ENCODE results near the gene GMFB.

The GMFB gene

DNA sequence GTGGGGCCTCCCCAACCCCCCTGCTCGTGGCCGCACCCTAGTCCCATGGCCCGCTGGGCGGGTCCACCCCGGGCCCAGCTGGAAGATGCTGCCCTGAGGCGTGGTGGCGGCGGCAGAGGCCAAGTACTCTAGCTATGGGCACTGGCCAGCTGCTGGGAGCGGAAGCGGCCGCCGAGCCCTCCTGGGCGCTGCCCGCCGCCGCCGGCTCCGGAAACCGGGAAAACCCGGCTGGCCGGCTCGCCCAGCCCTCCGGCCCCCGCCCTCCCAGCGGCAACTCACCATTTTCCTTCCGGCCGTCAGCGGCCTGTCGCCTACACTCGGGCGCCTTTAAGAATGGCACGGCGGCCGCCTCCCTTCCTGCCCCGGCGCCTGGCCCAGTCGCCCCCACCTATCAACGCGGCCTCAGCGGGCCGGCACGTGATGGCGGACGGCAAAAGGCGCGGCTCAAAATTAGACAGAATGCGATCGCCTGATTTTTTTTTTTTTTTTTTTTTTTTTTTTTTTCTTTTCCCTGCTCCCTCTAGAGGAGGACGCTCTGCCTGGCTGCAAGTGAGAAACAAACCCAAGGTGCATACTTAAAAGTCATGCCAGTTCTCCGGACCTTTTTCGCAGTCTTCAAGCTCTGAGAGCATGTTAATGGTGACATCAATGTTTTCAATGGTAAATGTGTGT lies at the start of gene GMFB:
TSS of gene GMFB (minus strand) at position 335 of the 672 bp plus-strand sequence. CDS start at position 282, 53 bp downstream.
- peak; percentile 96 for DNase-seq (ENCODE audit: low read depth, low spot score)

GRCh38 chr14:54538055-54538454 lies 49.3 kb upstream of the GMFB start:
- DNase-seq (ENCODE audit: low read depth, low spot score) = no peak

- DNase-seq (ENCODE audit: low read depth, low spot score) = no peak
Measured at GRCh38 chr14:54537651-54538050, 48.9 kb upstream of the GMFB start.

- DNase-seq (ENCODE audit: low read depth, low spot score) = no peak
Measured at GRCh38 chr14:54535646-54536045, 46.9 kb upstream of the GMFB start.

DNA sequence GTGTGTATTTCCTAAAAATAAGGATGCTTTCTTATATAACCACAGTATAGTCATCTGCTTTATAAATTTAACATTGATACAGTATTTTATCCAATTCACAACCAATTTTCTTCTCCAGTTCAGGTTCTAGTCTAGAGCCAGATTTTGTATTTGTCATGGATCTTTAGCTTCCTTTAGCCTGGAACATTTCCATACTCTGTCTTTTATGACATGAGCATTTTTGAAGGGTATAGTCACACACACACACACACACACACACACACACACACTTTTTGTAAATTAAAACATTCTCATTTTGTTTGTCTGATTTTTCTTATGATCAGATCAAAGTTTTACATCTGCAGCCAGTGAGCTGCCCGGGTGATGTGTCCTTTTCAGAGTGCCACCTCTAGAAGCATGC lies 46.3 kb upstream of the GMFB start:
- no peak for DNase-seq (ENCODE audit: low read depth, low spot score)

- no peak for DNase-seq (ENCODE audit: low read depth, low spot score)
Measured at GRCh38 chr14:54533100-54533499, 44.3 kb upstream of the GMFB start.

- DNase-seq (ENCODE audit: low read depth, low spot score) = no peak
Measured at GRCh38 chr14:54532111-54533012, 43.6 kb upstream of the GMFB start.

- DNase-seq (ENCODE audit: low read depth, low spot score) = no peak
Measured at GRCh38 chr14:54529811-54530210, 41.0 kb upstream of the GMFB start.

DNA sequence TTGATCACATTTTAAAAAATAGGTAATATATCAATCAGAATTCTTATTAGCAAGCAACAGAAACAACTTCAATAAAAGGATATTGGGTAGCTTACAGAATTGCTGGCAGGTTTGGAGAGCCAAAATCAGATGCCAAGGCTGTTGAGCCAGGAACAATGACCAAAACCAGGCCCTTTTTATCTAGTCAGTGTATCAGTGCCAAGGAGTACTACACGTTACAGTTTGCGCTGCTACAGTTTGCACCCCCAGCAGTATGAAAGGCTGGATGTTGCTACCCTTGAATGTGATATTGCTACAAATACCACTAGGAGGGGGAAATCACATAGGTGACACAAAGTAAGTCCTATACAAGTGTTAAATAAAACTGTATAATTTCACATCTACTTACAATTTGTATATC lies 40.2 kb upstream of the GMFB start:
- no peak for DNase-seq (ENCODE audit: low read depth, low spot score)

GRCh38 chr14:54524410-54524809 lies 35.6 kb upstream of the GMFB start:
- no peak for DNase-seq (ENCODE audit: low read depth, low spot score)

- DNase-seq (ENCODE audit: low read depth, low spot score) = no peak
Measured at GRCh38 chr14:54516709-54517108, 27.9 kb upstream of the GMFB start.

DNA sequence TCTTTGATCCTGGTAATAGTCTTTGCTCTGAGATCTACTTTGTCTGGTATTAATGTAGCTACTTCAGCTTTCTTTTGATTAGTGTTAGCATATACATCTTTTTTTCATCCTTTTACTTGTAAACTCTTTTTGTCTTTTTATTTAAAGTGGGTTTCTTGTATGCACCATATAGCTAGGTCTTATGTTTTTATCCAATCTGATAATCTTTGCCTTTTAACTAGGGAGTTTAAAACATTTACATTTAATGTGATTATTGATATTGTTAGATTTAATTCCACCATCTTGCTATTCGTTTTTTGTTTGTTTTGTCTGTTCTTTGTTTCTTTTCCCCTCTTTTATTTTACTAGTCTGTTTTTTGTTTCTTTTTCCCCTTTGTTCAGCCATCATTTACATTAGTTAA lies 26.9 kb upstream of the GMFB start:
- no peak for DNase-seq (ENCODE audit: low read depth, low spot score)

GRCh38 chr14:54512393-54512792 lies 23.6 kb upstream of the GMFB start:
- no peak for DNase-seq (ENCODE audit: low read depth, low spot score)

DNA sequence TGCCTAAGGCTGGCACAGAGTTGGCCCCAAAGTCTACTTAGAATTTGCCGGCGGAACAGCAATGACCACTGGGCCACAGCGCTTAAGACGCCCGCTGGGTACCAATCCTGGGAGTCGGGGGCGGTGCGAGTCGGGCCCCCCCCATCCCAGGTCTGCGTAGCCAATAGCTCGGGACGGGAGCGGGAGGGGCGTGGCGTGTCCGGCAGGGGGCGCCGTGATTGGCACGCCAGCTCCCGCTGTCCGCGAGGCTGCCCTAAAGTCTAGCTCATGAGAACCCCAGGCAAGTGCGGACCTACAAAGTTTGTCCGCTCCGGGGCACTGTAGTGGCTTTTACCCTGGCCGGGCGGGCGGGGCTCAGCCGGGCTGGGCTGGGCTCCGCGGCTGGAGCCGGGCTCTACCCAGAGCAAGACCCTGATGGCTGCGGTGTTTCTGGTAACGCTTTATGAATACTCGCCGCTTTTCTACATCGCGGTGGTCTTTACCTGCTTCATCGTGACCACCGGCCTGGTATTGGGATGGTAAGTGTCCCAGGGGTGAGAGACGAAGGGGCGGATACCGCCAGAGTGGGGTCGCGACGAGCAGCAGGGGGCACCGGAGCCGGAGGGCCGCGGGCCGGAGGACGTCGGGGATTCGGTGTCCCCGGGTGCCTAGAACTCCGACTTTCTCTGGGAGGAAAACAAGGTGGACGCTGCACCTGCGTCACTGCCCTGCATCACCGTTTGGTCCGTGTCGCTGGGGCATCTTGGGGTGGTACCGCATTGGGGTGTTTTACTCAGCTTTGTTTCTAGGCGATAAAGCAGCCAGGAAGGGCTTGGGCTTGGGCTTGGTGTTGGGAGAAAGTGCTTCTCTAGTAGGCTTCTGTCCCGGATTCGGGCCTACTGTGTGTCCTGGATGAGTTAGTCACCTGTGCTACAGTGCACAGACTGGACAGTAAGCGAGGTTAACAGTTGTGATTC lies 21.0 kb upstream of the GMFB start, which contains the start of gene CGRRF1:
TSS of gene CGRRF1 (plus strand) at position 361 of the 956 bp plus-strand sequence. CDS start at position 415, 54 bp downstream.
- DNase-seq (ENCODE audit: low read depth, low spot score) = peak; percentile 99

DNA sequence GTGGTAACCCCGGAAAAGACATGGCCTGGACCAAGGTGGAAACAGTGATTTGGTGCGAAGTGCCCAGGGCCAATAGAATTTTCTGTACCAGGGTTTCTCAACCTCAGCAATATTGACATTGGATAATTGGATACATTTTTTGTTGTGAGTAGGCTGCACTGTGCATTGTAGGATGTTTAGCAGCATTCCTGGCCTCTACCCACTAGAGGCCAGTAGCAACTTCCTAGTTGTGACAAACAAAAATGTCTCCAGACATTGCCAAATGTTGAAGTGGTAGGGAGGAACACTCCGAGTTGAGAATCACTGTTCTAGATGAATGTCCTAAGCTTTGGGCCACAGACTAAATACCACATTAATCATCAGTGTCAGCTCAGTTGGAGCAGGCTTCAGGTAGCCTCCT lies 14.7 kb upstream of the GMFB start:
- peak; percentile 21 for DNase-seq (ENCODE audit: low read depth, low spot score)

DNA sequence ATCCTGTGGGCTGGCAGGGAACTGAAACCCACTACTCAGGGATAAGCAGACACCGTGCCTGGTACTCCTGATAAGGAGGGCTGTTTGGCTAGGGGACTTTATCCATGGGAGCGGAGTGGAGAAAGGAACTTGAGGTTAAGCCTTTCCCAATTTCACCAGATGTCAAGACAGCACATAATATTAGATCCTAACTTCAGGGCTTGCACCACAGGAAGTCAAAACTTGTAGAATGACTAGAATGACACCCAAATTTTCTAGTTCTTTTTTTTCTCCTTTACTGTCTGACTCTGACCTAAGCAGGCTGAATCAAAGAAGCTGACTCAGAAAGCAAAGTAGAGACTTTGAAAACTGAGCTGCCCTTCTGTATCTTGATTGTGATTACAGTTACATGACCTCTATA lies 13.8 kb upstream of the GMFB start:
- peak; percentile 20 for DNase-seq (ENCODE audit: low read depth, low spot score)

- no peak for DNase-seq (ENCODE audit: low read depth, low spot score)
Measured at GRCh38 chr14:54501480-54501879, 12.7 kb upstream of the GMFB start.

DNA sequence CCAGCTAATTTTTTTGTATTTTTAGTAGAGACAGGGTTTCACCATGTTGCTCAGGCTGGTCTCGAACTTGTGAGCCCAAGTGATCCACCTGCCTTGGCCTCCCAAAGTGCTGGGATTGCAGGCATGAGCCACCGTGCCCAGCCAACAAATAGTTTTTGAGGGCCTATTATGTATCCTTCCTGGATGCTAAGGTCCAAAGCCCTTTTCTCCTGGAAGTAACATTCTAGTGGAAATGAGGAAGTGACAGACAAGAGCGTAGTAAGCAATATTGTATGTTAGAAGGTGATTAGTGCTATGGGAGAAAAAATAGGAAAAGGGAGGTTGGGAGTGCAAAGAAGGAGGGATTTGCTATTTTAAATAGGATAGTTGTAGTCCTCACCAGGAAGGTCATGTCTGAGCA lies 12.0 kb upstream of the GMFB start:
- DNase-seq (ENCODE audit: low read depth, low spot score) = no peak

DNA sequence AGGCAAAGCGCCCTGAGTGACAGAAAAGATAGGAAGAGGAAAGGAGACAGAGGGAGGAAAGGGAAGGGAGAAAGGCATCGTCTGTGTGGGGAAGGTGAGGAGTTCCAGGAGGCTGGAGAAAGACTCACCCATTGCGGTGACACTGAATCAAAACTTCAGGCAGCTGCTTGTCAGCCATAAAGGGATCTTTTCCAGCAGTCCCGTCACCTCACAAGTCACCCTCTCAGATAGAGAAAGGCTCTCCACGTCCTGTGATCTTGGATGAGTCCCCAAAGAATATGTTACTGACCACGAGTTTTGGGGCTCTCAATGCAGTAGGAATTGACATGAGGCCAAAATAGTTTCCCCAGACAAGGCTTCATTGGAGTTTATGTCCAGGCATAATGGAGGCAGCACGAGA lies 9.8 kb upstream of the GMFB start:
- DNase-seq (ENCODE audit: low read depth, low spot score) = no peak

DNA sequence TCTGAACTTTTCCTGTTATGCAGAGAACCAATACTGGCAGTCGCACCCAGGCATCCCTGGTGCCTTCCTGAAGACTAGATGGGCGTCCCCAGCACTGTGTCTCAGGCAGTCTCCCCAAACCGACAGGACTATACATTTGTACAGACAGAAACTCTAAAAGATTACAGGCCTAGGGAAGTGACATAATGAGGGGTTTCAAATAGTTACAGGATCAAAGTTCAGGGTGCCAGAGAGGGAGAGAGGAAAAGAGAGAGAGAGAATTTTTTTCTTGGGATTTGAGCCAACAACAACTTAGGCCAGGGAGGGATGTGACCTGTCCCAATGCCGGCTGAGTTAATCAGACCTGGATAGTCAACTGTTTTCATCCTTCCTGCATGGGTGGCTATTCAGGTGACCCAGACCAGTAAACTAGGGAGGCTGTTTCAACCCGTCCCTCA lies 9.3 kb upstream of the GMFB start:
- no peak for DNase-seq (ENCODE audit: low read depth, low spot score)

- DNase-seq (ENCODE audit: low read depth, low spot score) = no peak
Measured at GRCh38 chr14:54497224-54497623, 8.4 kb upstream of the GMFB start.

- peak; percentile 63 for DNase-seq (ENCODE audit: low read depth, low spot score)
Measured at GRCh38 chr14:54493293-54493692, 4.5 kb upstream of the GMFB start.

Measured in ELF-1 (cell line).